AML-193 (cell line): Measurements from ENCODE around the gene CAMTA1.

Source experiments
- DNase-seq, 2 experiments: peaks; one replicate each; lab custom pipeline; 2025; lab: John Stamatoyannopoulos, UW

Gene CAMTA1

GRCh38 chr1:7435276-7436055, 650.2 kb downstream of the CAMTA1 start:
- no peak for DNase-seq

GRCh38 chr1:7436056-7437005, 651.1 kb downstream of the CAMTA1 start:
- no peak for DNase-seq

- no peak for DNase-seq
These were observed 651.8 kb downstream of the CAMTA1 start for GRCh38 chr1:7437036-7437435.

- DNase-seq = no peak
These were observed 652.5 kb downstream of the CAMTA1 start for GRCh38 chr1:7437608-7438395.

- no peak for DNase-seq
These were observed 653.1 kb downstream of the CAMTA1 start for GRCh38 chr1:7438396-7438785.

GRCh38 chr1:7438921-7439655, 653.8 kb downstream of the CAMTA1 start:
- DNase-seq = no peak

- no peak for DNase-seq
These were observed 654.9 kb downstream of the CAMTA1 start for GRCh38 chr1:7440154-7440553.

GRCh38 chr1:7441143-7441841, 656.0 kb downstream of the CAMTA1 start:
- DNase-seq = no peak

- DNase-seq = no peak
These were observed 656.8 kb downstream of the CAMTA1 start for GRCh38 chr1:7442036-7442435.

GRCh38 chr1:7442918-7443317, 657.7 kb downstream of the CAMTA1 start:
- DNase-seq = no peak

- no peak for DNase-seq
These were observed 659.1 kb downstream of the CAMTA1 start for GRCh38 chr1:7444363-7444762.

- no peak for DNase-seq
These were observed 661.8 kb downstream of the CAMTA1 start for GRCh38 chr1:7447093-7447492.

GRCh38 chr1:7447736-7448135, 662.5 kb downstream of the CAMTA1 start:
- no peak for DNase-seq

GRCh38 chr1:7448986-7449385, 663.7 kb downstream of the CAMTA1 start:
- DNase-seq = no peak

GRCh38 chr1:7449750-7450149, 664.5 kb downstream of the CAMTA1 start:
- DNase-seq = no peak

- no peak for DNase-seq
These were observed 665.6 kb downstream of the CAMTA1 start for GRCh38 chr1:7450838-7451237.

GRCh38 chr1:7453038-7453437, 667.8 kb downstream of the CAMTA1 start:
- DNase-seq = no peak

- DNase-seq = no peak
These were observed 669.0 kb downstream of the CAMTA1 start for GRCh38 chr1:7454052-7454815.

GRCh38 chr1:7454895-7455784, 669.9 kb downstream of the CAMTA1 start:
- DNase-seq = no peak
